NCI-H1694 treated with DMSO at 0.1 percent for 48 hours (cell line): ENCODE measurements around the gene DDX28.
"Not testable (repeated sequence)": the region's sequence is repeated elsewhere in the genome, so short reads cannot be mapped to it uniquely, and the experiment has no call there.

ENCODE experiments used
- DNase-seq: peaks from one replicate; lab custom pipeline; 2025; lab: John Stamatoyannopoulos, UW

The DDX28 gene

GRCh38 chr16:68037841-68038597 lies 15.0 kb upstream of the DDX28 start:
- no peak for DNase-seq

GRCh38 chr16:68035227-68035626 lies 12.2 kb upstream of the DDX28 start:
- no peak for DNase-seq

- no peak for DNase-seq
These were observed 10.1 kb upstream of the DDX28 start for GRCh38 chr16:68033101-68033500.

GRCh38 chr16:68031951-68032350 lies 8.9 kb upstream of the DDX28 start:
- no peak for DNase-seq

- DNase-seq = not testable (repeated sequence)
These were observed 7.1 kb upstream of the DDX28 start for GRCh38 chr16:68030108-68030507.

GRCh38 chr16:68028996-68029395 lies 6.0 kb upstream of the DDX28 start:
- no peak for DNase-seq

GRCh38 chr16:68022278-68022727 lies 729 bp downstream of the DDX28 start:
- DNase-seq = no peak

- no peak for DNase-seq
These were observed 1.5 kb downstream of the DDX28 start for GRCh38 chr16:68021490-68021889.

GRCh38 chr16:68019167-68019680 lies 3.8 kb downstream of the DDX28 start:
- no peak for DNase-seq

- DNase-seq = no peak
These were observed 7.4 kb downstream of the DDX28 start, which contains the start of gene DPEP2NB for GRCh38 chr16:68015681-68016080. DPEP2NB (minus strand) TSS chr16:68015911; CDS start chr16:68015770, 141 bp downstream.

- DNase-seq = no peak
These were observed 9.6 kb downstream of the DDX28 start for GRCh38 chr16:68013440-68013839.

GRCh38 chr16:68009872-68010271 lies 13.2 kb downstream of the DDX28 start:
- DNase-seq = not testable (repeated sequence)

GRCh38 chr16:68009157-68009735 lies 13.8 kb downstream of the DDX28 start:
- DNase-seq = no peak

GRCh38 chr16:68005786-68006286 lies 17.2 kb downstream of the DDX28 start:
- no peak for DNase-seq

- DNase-seq = no peak
These were observed 17.8 kb downstream of the DDX28 start for GRCh38 chr16:68005211-68005610.

- no peak for DNase-seq
These were observed 20.0 kb downstream of the DDX28 start for GRCh38 chr16:68003031-68003430.

GRCh38 chr16:68000450-68000849 lies 22.6 kb downstream of the DDX28 start:
- DNase-seq = no peak

- DNase-seq = no peak
These were observed 23.0 kb downstream of the DDX28 start for GRCh38 chr16:67999985-68000384.

GRCh38 chr16:67998779-67999688 lies 24.0 kb downstream of the DDX28 start, which contains the start of gene DPEP2:
DPEP2 (minus strand) TSS chr16:67999484; CDS start chr16:67993212, 6,272 bp downstream.
- not testable (repeated sequence) for DNase-seq

GRCh38 chr16:67998231-67998778 lies 24.7 kb downstream of the DDX28 start:
- DNase-seq = not testable (repeated sequence)

- DNase-seq = no peak
These were observed 26.4 kb downstream of the DDX28 start for GRCh38 chr16:67996666-67997065.

GRCh38 chr16:67995423-67995822 lies 27.6 kb downstream of the DDX28 start:
- DNase-seq = no peak
